Cortex of kidney (tissue), 1 donor: ENCODE measurements around the gene SLC39A11.
"Not testable (repeated sequence)": the region's sequence is repeated elsewhere in the genome, so short reads cannot be mapped to it uniquely, and the experiment has no call there.

Source experiments
- DNase-seq: peaks from one replicate; lab custom pipeline; 2025; lab: John Stamatoyannopoulos, UW

The SLC39A11 gene

DNA sequence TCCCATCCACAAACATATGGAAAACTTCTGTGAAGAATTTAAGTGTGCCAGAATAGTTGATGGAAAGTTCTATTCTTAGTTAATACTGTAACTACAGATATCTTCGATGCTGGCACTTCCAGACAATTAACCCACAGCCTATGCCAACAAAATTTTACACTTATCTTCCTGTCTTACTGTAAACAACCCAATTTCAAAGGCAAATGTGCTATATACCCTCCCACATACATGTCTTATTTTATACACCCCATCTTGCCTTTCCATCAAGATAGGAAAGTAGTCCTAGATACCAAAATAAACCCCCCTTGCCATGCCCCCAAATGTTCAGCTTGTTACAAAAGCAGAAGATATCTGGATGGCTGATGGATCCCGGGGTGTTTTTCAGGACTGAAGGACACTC lies 306.3 kb downstream of the SLC39A11 start:
- no peak for DNase-seq

DNA sequence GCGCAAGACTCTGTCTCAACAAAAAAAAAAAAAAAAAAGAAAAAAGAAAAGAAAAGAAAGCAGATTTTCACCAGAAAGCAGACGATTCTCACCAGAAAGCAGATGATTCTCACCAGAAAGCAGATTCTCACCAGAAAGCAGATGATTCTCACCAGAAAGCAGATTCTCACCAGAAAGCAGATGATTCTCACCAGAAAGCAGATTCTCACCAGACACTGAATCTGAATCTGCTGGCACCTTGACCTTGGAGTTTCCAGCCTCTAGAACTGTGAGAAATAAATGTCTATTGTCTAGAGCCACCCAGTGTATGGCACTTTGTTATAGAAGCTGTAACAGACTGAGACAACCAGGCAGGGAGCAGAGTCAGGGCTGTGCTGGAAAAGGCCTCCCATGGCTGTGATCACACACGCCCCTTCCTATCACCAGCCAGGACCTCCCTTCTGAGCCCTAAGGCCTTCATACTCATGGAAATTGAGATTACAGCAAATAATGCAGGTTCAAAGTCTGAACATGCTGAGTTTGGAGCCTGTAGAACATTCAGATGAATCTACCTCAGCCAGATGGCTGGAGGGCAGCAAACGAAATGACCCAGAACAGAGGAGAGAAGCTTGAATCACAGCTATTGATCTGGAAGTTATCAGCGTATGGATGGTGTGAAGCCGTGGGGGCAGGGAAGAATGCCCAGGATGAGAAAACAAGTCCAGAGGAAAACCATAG lies 309.3 kb downstream of the SLC39A11 start:
- DNase-seq: no peak

- DNase-seq: not testable (repeated sequence)
These were observed 310.1 kb downstream of the SLC39A11 start for GRCh38 chr17:72782437-72782836.

- no peak for DNase-seq
These were observed 314.0 kb downstream of the SLC39A11 start for GRCh38 chr17:72778169-72779151.

- DNase-seq: no peak
These were observed 316.6 kb downstream of the SLC39A11 start for GRCh38 chr17:72775919-72776318.

- DNase-seq: no peak
These were observed 317.3 kb downstream of the SLC39A11 start for GRCh38 chr17:72775237-72775636.

DNA sequence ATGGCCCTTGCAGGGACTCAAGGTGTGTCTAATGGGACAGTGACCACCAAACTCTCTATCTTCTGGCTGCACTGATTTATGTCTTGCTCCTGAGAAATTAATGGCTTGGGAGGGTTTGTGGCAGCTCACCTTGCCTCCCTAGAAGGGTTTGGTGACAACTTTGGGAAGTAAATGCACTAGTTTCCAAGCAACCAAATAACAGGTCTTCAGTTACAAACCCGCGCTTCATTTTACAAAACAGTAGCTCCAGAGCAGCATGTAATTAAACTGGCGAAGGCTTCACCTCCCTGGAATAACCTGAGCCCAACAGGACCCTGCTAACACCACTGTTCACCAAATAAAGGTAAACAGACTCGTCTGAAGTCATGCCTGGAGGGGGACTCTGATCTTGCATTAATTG lies 318.3 kb downstream of the SLC39A11 start:
- DNase-seq: no peak

DNA sequence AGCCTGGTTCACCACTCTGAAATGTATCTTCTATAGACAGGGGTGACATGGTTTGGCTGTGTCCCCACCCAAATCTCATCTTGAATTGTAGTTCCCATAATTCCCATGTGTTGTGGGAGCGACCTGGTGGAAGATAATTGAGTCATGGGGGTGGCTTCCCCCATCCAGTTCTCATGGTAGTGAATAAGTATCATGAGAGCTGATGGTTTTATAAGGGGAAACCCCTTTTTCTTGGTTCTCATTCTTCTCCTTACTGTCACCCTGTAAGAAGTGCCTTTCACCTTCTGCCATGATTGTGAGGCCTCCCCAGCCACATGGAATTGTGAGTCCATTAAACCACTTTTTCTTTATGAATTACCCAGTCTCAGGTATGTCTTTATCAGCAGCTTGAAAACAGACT lies 319.3 kb downstream of the SLC39A11 start:
- not testable (repeated sequence) for DNase-seq

DNA sequence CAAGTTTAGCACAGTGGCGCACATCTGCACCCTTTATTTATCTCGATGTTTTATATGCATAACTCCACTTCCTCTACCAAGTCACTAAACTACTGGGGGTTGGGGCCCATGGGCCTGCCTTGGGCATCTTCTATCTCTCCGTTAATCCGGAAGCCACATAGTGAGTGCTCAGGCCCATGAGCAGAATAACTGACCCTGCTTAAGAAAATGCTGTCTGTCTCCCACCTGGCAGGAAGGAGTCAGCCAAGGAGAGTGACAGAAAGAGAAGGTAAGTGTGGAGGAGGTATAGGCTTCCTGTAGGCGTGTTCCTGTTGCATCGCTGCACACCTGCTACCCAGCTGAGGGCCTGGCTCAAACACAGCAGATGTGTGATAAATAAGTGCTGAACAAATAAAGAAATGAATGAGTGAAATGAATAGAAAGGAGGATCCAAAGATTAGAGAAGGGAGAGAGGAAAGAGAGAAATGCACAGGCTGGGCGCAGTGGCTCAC lies 320.1 kb downstream of the SLC39A11 start:
- DNase-seq: no peak

DNA sequence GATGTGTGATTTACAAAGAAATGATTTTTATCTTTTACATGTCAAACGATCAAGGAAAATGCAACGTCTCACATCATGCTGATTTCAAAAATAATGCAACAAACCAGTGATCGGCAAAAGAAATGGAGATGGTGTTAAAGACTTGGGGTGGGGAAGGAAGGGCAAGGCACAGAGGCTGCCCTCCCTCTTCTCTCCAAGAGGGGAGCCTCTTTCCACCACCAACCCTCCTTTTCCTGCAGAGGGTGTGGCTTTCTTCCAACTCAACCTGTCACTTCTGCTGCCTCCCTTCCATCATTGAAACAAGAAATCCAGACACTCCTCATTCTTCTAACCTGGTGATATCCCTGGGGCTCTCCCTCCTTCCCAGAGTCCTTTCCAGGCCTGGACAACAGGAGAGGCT lies 320.8 kb downstream of the SLC39A11 start:
- no peak for DNase-seq

DNA sequence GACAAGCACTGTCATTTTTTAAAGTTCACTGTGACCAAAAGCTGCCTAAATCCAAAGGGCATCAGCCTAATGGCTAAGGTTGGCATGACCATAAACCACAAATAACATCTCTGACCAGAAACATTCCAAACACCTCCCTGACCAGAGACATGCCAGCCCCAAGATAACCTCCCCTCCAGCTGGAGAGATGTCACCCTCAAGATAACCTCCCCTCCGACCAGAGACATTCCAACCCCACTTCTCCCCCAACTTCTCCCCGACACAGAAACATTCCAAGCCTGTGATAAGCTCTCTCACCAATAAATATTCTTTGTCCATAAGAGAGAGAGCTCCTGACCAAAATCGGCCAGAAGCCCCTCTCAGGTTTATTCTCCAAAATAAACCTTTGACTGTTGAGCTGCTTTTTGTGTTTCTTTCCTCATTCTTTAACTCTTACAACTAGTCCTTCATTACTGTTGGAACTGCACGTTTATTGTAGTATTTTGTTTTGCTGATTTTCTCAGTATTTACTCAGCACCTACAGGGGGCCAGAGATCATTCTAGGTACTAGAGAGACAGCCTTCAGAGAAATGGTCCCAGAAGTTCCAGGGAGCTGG lies 325.6 kb downstream of the SLC39A11 start:
- no peak for DNase-seq

DNA sequence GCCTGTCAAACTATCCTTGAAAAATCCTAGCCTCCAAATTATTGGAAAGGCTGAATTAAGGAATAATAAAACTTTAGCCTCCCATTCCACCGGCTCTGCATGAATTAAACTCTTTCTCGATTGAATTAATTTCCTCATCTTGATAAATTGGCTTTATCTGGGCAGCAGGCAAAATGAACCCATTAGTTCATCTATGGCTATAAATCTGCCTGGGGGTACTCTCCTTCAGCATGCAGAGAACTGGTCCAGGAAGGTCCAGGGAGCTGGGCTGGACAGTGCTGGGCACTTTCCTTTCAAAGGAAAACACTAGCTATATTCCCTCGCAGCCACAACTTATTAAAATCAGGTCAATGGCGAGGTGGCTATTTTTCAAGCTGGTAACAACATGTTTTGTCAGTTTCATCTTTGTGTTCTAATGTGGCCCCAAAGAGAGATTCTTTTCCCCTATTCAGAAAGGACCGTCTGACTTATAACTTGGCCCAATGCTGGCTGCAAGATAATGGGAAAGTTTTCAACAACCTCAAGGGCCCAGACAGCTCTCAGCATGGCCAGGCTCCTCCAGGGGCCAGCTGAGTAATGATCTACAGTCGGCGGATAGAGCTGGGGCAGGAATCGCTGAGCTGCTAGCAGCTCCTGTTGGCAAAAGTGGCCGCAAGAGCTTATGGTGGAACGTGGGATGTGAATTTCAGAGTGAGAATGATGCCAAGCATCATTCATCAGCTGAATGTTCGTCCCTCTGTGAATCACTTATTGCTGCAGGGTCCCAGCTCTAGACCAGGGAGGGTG lies 326.9 kb downstream of the SLC39A11 start:
- DNase-seq: no peak

DNA sequence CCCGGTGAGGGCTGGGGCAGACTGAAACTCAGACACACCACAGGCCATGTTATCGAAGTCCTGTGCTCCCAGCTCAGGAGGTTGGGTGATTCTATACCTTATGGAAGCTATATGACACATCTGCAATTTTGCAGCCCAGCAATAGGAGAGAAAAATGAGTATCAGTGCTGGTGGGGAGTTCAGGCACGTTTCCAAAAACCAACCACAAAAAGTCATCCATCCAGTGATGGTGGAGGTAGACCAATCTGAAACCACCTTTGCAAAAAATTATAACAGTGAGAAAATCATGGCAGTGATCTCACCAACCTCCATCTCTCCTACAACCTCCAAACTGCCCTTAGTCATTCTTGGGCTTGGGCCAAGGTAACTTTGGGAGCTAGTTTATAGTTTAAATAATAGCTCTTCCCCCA lies 327.9 kb downstream of the SLC39A11 start:
- no peak for DNase-seq

DNA sequence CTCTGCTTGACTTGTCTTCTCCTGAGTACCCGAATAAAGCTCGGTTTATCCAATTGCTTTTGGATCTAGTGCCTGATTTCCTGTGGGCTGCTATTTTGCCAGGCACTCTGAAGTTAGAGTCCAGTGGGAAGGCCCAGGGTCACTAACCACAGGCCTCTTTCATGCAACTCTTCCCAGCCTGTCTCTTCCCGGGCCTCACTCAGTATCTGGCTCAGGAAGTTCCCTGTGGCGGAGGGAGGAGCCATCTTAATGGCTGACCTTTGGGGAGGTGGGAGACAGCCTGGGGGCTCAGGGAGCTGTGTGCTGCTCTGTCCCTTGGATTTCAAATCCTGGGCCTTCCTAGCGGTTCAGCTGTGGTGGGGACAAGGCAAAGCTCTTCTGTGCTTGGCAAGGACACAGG lies 328.5 kb downstream of the SLC39A11 start:
- DNase-seq: no peak

DNA sequence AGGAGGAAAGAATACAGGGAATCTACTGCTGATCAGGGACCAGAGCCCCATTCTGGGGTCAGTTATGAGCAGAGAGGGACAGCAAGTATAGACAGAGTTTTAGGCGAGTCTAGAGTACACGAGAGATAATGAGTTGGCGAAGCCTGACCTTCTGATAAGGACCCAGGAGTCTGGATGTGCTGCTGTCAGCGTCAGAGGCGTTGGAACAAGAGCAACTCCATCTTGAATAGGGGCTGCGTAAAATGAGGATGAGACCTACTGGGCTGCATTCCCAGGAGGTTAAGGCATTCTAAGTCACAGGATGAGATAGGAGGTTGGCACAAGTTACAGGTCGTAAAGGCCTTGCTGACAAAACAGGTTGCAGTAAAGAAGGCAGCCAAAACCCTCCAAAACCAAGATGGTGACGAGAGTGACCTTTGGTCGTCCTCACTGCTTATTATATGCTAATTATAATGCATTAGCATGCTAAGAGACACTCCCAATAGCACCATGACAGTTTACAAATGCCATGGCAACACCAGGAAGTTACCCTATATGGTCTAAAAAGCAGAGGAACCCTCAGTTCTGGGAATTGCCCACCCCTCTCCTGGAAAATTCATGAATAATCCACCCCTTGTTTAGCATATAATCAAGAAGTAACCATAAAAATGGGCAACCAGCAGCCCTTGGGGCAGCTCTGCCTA lies 330.5 kb downstream of the SLC39A11 start:
- DNase-seq: not testable (repeated sequence)

DNA sequence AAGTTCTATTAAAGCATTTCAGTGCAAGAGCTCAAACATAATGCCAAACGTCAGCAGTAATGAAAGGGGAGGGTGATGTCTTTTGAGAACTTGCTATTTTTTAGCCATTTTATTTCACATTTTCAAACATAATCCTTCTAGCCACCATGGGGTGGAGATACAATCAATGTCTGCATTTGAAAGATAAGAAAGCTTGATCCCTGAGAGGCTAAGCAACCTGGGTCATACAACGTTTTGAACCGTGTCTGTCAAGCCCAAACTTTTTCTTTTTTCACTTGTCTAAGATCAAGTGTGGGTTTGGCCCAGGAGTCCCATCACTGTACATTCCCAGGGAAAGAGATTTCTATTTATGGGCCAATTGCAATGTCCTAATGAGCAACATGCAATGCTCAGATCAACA lies 331.1 kb downstream of the SLC39A11 start:
- DNase-seq: no peak

DNA sequence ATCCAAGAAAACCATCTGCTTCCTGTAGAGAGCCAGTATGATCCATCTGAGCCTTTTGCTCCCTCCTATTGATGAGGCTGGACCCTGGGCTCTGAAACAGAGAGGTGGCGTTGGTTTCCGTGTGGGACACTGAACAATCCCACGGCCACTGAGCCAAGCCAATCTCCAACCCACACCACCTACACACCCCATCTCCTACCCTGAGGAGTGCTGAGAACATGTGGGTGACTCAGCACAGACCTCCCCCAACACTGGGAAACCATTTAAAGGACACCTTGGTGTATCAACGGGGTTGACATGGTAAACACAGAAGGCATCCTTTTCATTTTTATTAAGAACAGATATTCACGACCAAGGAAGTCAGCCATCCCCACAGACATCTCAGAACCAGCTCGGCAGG lies 332.1 kb downstream of the SLC39A11 start:
- DNase-seq: no peak

GRCh38 chr17:72759301-72759700 lies 333.2 kb downstream of the SLC39A11 start:
- no peak for DNase-seq

- DNase-seq: no peak
These were observed 336.2 kb downstream of the SLC39A11 start for GRCh38 chr17:72756256-72756655.

GRCh38 chr17:72754513-72754912 lies 338.0 kb downstream of the SLC39A11 start:
- DNase-seq: no peak

- no peak for DNase-seq
These were observed 340.7 kb downstream of the SLC39A11 start for GRCh38 chr17:72751746-72752145.
